Fibroblast of mammary gland (primary cell): ENCODE data around the gene ZNF804B.

Source experiments
- DNase-seq: peaks from one replicate; pipeline ENCODE4 v3.0.0-alpha.2; 2010; ENCODE audit warnings: low read depth
- H3K4me3 ChIP-seq: 2 replicates; pipeline ENCODE4 v1.5.1; 2011; ENCODE audit warnings: low read depth, mild to moderate bottlenecking, low read length, moderate library complexity; ENCODE audit not compliant: control insufficient read depth
- CTCF ChIP-seq: conservative IDR thresholded peaks from 2 replicates; pipeline ENCODE4 v1.5.1; 2011; ENCODE audit warnings: low read depth, low read length, inconsistent platforms; ENCODE audit not compliant: control insufficient read depth, insufficient read depth

Gene ZNF804B

DNA sequence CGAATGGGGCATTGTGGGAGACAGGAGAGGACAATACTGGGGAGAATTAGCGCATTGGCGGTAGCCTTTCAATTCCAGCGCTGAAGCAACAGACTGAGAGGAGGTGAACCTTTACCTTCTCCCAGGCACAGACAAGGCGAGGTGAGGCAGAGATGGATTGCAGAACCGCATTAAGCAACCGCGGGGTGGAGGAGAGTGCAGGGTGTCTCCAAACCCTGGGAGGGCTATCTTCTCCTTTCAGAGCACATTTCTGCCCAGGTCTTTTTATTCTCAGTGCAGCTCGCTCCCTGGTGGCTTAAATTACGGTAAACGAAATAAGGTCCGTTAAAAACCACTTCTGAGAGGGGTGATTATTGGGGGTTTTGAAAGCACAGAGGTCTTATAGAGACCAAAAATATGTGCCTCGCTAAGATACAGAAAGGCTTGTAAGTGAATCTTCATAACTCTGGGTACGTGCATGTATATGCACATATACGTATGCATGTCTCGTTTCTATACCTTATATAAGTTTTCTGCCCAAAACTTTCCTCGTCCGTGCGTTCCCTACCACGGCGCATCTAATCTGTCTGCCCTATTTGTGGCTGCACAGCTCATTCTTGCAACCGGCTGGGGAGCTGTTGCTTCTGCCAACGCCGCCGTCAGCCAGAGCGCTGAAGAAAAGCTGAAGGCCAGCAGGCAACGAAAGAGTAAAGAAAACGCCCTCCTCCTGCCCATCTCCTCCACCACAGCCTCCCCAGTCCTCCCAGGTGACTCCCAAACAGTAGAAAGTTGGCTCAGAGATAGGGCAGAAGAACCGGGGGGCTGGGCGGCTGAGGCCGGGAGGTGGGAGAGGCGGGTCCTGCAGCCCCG, 895 bp upstream of the ZNF804B start:
- TF ChIP-seq CTCF, result no peak
- no peak overlapping the region for H3K4me3 ChIP-seq
- peak; percentile 6 for DNase-seq

DNA sequence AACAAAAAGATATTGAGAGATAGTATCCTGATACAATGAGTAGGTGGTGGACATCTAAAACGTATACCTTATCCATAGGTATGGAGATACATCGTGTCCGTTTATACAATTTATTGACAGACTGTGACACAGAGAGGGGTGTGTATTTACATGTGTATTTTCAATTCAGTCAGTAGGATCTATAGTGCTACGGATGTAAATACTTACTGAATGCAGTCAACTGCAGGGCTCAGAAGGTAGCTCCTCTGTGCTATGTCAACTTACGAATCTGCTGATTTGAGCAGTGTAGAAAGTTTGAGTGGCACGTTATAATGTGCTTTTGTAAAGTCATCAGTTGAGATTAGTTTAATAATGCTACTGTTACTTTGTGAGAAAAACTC, 626 bp downstream of the ZNF804B start:
- no peak for DNase-seq
- H3K4me3 ChIP-seq, result no peak overlapping the region
- TF ChIP-seq CTCF, result no peak

DNA sequence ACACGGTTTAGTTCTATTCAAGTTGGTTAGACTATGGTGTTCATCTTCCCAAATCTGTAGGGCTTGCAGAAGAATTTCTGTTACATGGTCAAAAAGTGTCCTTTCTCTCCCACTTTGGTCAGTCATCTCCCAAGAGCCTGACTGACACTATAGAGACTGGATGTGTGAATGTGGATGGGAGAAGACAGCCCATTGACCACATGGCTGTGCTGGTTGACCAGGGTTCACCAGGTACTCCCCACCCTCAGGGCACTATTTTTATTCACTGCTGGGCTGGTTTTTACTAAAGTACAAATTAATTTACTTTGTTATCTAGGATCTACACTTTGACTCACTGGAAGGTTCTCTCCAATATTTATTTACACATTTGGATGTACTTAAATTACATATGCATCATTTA, 2.3 kb downstream of the ZNF804B start:
- no peak overlapping the region for H3K4me3 ChIP-seq
- TF ChIP-seq CTCF, result no peak
- DNase-seq, result no peak

- no peak for TF ChIP-seq CTCF
- no peak for DNase-seq
- H3K4me3 ChIP-seq, result no peak overlapping the region
Observed at GRCh38 chr7:88771417-88771816, 11.9 kb downstream of the ZNF804B start.

DNA sequence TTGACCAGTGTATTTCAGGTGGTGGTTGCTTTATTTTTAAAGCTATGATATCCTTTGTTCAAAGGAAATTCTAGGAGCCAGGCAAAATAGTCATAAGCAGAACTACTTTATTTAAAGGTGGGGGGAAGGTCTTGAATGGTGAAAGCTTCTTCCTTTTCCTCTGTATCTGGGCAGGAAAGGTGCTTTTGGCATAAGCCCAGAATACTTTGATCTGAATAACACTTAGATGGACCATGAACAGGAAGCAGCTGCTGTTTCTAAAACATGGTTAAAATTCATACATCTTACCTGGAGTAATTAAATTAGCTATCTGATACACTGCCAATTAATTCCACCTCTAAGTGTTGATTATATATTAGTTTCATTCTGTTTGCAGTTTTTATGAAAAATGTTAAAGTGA, 13.3 kb downstream of the ZNF804B start:
- no peak for DNase-seq
- no peak overlapping the region for H3K4me3 ChIP-seq
- no peak for TF ChIP-seq CTCF

- H3K4me3 ChIP-seq, result no peak overlapping the region
- DNase-seq, result no peak
- TF ChIP-seq CTCF, result no peak
Observed at GRCh38 chr7:88775838-88776237, 16.3 kb downstream of the ZNF804B start.
